GOT3 (cell line): Measurements from ENCODE around the gene SPRR1A.
"Not testable (repeated sequence)": the region's sequence is repeated elsewhere in the genome, so short reads cannot be mapped to it uniquely, and the experiment has no call there.

Experiments
- DNase-seq: peaks from one replicate; lab custom pipeline; 2025; ENCODE audit warnings: mixed read lengths; lab: John Stamatoyannopoulos, UW

The SPRR1A gene

GRCh38 chr1:152972196-152972886, 11.5 kb upstream of the SPRR1A start:
- DNase-seq: no peak

GRCh38 chr1:152976688-152977087, 7.2 kb upstream of the SPRR1A start:
- DNase-seq: no peak

- no peak for DNase-seq
These were observed 6.3 kb upstream of the SPRR1A start for GRCh38 chr1:152977614-152978013.

GRCh38 chr1:152980676-152981075, 3.2 kb upstream of the SPRR1A start:
- no peak for DNase-seq

GRCh38 chr1:152981146-152981871, 2.6 kb upstream of the SPRR1A start:
- no peak for DNase-seq

GRCh38 chr1:152982076-152982475, 1.8 kb upstream of the SPRR1A start:
- no peak for DNase-seq

GRCh38 chr1:152983234-152983633, 647 bp upstream of the SPRR1A start:
- no peak for DNase-seq

- DNase-seq: no peak
These were observed 2.7 kb downstream of the SPRR1A start for GRCh38 chr1:152986578-152986977.

GRCh38 chr1:152993186-152993585, 9.3 kb downstream of the SPRR1A start:
- DNase-seq: no peak

GRCh38 chr1:152995842-152996241, 12.0 kb downstream of the SPRR1A start:
- DNase-seq: no peak

GRCh38 chr1:152996633-152997400, 12.9 kb downstream of the SPRR1A start:
- no peak for DNase-seq

- no peak for DNase-seq
These were observed 14.0 kb downstream of the SPRR1A start for GRCh38 chr1:152997901-152998300.

GRCh38 chr1:152998476-152998875, 14.6 kb downstream of the SPRR1A start:
- no peak for DNase-seq

- no peak for DNase-seq
These were observed 15.9 kb downstream of the SPRR1A start for GRCh38 chr1:152999818-153000217.

- DNase-seq: no peak
These were observed 16.4 kb downstream of the SPRR1A start for GRCh38 chr1:153000294-153000693.

GRCh38 chr1:153001382-153001781, 17.5 kb downstream of the SPRR1A start, which contains the start of gene SPRR3:
Gene SPRR3, plus strand, starts transcription at chr1:153001749. Its CDS starts 1,272 bp downstream, at chr1:153003021.
- no peak for DNase-seq

GRCh38 chr1:153011235-153011758, 27.4 kb downstream of the SPRR1A start:
- not testable (repeated sequence) for DNase-seq

GRCh38 chr1:153021829-153022228, 37.9 kb downstream of the SPRR1A start:
- not testable (repeated sequence) for DNase-seq

GRCh38 chr1:153022340-153022739, 38.5 kb downstream of the SPRR1A start:
- not testable (repeated sequence) for DNase-seq

- DNase-seq: no peak
These were observed 39.2 kb downstream of the SPRR1A start for GRCh38 chr1:153023109-153023508.

- no peak for DNase-seq
These were observed 40.5 kb downstream of the SPRR1A start for GRCh38 chr1:153024413-153024812.

- no peak for DNase-seq
These were observed 41.9 kb downstream of the SPRR1A start for GRCh38 chr1:153025797-153026196.
